AG09309 (cell line): Measurements from ENCODE around the gene CCDC61.

ENCODE experiments used
- DNase-seq: peaks from one replicate; pipeline ENCODE4 v3.0.0-alpha.2; 2010; ENCODE audit warnings: low read depth
- H3K4me3 ChIP-seq: 2 replicates; pipeline ENCODE4 v1.5.1; 2011; ENCODE audit warnings: mild to moderate bottlenecking, low read depth, low read length, moderate library complexity; ENCODE audit not compliant: control insufficient read depth
- TF ChIP-seq, protein P1 (sequence below): IDR thresholded peaks from 2 replicates; pipeline ENCODE4 v1.5.1; 2011; ENCODE audit warnings: mild to moderate bottlenecking, low read depth, low read length, inconsistent platforms; ENCODE audit not compliant: insufficient read depth, control insufficient read depth; ENCODE audit errors: missing control alignments

Gene CCDC61

DNA sequence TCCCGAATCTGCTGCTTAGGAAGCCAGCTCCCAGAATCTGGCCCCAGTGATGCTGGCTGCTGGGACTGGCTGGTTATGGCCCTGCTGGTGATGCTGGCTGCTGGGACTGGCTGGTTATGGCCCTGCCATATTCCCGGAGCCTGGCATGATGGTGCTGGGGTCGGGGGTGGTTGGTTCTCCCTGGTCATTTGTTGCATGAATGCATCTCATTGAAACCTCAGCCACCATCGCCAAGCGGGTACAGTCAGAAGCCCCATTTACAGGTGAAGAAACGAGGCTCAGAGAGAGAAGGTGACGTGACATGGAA is 25.5 kb downstream of the CCDC61 start:
- no peak for DNase-seq
- TF ChIP-seq, protein P1, sequence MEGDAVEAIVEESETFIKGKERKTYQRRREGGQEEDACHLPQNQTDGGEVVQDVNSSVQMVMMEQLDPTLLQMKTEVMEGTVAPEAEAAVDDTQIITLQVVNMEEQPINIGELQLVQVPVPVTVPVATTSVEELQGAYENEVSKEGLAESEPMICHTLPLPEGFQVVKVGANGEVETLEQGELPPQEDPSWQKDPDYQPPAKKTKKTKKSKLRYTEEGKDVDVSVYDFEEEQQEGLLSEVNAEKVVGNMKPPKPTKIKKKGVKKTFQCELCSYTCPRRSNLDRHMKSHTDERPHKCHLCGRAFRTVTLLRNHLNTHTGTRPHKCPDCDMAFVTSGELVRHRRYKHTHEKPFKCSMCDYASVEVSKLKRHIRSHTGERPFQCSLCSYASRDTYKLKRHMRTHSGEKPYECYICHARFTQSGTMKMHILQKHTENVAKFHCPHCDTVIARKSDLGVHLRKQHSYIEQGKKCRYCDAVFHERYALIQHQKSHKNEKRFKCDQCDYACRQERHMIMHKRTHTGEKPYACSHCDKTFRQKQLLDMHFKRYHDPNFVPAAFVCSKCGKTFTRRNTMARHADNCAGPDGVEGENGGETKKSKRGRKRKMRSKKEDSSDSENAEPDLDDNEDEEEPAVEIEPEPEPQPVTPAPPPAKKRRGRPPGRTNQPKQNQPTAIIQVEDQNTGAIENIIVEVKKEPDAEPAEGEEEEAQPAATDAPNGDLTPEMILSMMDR: no peak
- H3K4me3 ChIP-seq: no peak overlapping the region

DNA sequence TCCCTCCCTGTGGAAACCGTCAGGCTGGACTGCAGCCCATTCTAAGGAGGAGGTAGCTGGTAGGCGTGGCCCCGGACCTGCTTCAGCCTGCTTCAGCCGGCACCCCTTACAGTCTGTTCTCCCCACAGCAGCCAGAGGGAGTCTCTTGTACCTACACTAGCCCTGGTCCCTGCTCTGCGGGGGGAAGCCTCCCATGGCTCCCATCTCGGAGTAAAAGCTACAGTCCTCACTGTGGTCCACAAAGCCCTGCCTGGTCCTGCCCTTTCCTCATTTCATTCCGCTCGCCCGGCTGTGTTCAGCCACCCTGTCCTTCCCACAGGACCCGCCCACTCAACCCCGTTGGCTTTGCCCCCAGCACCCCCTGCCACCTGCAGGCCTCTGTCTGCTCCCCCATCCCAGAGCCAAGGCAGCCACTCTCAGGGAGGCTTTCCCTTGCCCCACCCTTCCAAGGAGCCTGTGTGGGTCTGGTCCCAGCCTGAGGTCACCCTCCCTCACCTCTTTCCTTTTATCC is 26.3 kb downstream of the CCDC61 start:
- H3K4me3 ChIP-seq: no peak overlapping the region
- no peak for DNase-seq
- TF ChIP-seq, protein P1: no peak

DNA sequence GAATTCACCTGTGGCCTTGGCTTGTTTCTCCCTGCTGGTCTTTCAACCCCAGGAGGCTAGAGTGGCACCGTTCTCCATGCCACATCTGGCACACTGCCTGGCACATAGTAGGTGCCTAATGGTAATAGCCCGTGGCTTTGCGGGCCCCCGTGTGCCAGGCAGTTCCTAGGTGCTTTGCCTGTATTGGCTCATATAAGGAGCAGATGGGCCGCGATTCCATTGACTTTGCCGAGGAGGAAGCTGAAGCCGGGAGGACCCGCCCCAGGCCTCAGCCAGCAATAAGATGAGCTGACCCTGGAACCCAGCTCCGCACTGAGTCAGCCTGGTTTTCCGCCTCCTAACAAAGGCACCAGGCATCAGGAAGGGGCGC is 26.8 kb downstream of the CCDC61 start:
- no peak for DNase-seq
- TF ChIP-seq, protein P1: no peak
- no peak overlapping the region for H3K4me3 ChIP-seq

DNA sequence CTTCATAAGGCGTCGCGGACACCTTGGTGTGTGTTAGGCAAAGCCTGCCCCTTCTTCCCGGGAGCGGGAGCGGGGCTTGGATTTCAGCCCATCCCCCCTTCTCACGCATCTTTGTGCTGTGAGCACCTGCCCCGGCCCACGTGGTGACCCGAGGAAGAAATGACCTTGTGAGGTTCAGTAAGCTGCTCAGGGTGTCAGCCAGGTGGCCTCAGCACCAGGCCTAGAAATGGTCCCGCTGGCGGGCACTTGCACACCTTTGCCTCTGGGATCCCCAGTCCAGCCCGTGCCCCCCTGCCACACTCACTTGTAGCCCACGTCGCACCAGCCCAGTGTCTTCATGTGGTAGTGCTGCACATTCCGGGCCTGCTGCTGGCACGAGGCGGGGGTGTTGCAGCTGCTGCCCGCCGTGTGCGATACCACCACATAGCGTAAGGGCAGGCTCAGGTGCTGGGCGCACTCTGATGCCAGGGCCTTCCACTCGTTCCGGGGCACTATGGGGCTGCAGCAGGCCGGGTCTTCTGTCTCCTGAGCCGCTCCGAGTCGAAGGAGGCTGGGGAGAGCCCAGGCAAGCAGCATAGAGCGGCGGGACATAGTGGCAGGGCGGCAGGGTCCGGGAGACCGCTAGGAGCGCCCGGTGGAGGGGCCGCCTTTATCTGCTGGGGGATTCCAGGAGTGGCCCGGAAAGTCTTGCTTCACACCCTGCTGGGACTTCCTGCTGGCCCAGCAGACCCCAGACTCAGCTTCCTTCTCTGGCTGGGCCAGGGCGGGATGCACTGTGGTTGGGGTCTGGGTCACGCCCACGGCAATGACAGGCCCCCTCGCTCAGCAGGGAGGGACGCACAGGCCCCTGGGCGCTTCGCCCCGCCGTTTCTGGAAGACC is 27.4 kb downstream of the CCDC61 start, which contains the start of gene PGLYRP1:
Gene PGLYRP1 (minus strand): TSS at position 623 of the 880 bp plus-strand sequence. CDS start 32 bp downstream, at position 591.
- H3K4me3 ChIP-seq: no peak within 1 kb of the TSS
- no peak for DNase-seq
- TF ChIP-seq, protein P1: no peak

DNA sequence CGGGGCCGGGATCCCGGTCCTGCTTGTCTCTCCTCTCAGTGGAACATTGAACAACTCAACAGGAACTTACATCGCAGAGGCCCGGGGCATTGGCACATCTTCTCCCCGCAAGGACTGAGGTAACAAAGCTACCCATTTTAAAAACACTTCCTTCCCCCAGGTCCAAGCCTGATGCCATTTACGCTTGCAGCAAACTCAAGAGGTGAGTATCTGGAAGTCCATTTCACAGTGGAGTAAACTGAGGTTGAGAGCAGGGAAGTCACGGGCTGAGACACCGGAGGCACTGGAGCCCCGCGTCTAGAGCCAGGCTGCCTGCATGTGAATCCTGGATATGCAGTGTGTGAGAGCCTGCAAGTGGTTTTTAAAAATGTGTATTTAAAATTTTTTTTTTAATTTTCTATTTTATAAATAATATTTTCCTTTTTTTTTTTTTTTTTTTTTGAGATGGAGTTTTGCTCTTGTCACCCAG is 28.1 kb downstream of the CCDC61 start:
- TF ChIP-seq, protein P1: no peak
- no peak for DNase-seq
- H3K4me3 ChIP-seq: no peak overlapping the region

DNA sequence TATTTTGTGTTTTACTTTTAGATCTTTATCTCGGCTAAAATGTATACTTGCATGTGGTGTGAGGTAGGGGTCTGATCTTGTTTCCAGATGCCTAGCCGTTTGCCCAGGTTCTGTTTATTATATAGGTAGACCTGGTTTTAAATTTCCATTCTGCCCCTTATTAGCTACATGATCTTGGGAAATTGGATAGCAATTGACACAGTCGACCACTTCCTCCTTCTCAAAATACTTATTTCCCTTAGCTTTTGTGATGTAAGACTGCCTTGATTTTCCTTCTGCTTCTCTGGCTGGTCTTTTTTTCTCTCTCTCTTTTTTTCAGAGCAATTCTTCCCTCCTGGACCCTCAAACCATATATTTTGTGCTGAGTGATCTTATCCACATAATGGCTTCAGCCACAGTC is 30.6 kb downstream of the CCDC61 start:
- no peak overlapping the region for H3K4me3 ChIP-seq
- TF ChIP-seq, protein P1: no peak
- DNase-seq: no peak
